Middle frontal gyrus (tissue), 1 donor: ENCODE results near the gene MYL3.

Source experiments
- DNase-seq: peaks from one replicate; pipeline ENCODE4 v3.0.0-alpha.2; 2015; ENCODE audit warnings: low spot score; ENCODE audit errors: extremely low spot score

The MYL3 gene

DNA sequence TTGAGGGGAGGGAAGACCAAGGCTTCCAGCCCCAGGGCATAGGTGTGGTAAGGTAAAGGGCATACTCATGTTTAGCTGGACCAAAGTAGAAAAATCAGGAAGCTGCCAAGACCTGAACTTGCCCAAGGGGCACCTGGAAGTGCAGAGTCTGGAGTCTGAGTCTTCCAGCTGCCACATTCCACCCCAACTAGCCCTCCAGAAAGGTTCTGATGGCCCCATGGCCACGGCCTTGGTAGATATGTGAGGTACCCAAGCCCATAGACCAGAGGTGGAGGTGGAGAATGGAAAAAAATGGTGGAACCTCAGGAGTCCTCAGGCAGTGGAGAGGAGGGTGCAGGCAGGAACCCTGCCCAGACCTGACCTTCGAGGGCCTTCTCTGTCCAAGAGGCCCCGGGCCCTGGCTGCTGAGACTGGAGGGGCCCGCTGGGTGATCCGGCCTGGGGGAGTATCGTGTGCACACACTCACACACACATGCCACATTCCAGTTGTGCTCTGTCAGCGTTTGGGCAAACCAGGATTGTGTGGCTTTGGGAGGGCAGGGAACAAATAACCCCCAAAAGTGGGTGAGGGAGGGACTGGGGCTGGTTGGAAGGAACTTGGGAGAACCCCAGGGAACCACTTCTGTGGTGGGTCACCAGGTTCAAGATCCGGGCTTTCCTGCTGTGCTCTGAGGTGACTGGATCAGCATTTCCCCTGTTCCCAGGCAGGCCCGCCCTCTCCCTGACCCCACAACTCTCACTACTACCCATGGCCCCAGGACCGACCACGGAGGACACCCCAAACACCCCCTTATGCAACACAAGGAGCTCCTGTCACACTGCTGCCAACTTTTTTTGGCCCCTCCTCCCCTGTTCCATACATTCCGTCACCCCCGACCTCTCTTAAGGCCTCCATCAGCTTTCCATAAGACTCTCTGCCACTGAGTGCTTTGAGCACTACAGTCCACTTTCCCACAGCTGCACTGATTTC is 11.6 kb downstream of the MYL3 start:
- no peak for DNase-seq

DNA sequence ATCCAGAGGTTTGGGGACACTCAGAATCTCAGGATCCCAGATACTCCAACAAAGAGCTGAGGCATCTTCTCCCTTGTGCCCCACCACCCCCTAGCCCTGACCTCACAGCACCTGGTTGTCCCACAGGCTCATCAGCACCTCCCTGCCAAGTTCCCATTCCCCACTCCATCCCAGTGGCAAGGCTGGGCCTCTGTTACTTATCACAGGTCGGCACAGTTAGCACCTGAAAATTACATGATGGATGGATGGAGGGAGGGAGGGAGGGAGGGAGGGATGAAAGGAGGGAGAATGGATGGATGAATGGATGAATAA is 12.8 kb downstream of the MYL3 start:
- no peak for DNase-seq

DNA sequence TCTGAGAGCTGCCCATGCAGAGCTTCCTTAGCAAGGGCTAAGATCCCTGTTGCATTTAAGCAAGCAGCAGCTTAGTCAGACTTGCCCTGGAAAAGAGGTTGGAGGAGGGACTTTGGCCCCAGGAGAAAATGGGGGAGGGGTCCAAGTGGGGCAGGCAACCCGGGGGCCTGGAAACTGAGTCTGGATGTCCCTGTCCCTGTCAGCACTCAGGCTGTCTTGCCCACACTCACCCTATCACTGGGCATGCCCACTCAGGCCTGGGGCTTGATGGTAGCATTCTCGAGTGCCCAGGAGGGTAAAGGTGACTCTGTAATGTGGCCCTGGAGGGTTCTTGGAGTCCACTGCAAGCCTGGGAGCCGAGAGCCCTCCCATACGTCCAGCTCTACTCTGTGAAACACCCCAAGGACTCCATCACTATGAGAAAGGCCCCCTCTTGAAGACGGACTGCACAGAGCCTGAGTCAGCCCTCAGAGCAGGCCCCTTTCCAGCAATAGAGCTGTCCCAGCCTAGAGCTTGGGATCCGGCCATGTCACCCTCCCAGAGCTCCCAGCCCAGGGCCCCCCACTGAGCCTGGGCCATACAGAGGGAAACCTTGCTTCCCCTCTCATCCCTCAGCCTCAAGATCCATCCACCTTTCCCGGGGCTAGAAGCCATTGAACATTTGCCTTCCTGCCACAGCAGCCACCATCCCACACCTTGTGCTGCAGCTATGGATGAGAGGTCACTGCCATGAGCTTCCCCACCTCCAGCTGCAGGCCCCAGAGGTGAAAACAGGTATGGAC is 13.4 kb downstream of the MYL3 start:
- DNase-seq = no peak

DNA sequence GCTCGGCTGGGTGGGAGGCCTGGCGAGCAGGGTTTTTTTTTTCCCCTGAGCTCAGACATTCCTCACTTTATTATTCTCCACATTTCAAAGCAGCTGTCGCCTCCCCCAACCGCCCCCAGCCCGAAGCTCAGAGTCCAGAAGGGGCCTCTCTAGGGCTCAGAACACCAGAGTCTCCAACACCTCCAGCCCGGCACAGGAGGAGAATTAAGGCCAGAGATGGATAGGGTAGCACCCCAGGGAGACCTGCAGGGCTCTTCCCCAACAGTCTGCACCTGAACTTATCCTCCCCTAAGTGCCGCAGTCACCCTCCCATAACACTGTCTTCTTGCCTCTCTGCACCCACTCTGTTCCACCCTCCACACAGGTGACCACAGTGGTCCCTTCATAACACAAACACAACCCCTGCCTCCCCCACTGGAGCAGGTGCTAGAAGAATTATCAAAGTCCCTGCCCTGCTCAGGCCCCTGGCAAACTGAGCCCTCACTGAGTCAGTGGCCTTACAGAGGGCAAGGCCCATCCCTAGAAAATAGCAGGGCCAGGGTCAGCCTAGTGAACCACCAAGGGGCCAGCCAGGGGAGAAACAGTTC is 14.1 kb downstream of the MYL3 start:
- no peak for DNase-seq

DNA sequence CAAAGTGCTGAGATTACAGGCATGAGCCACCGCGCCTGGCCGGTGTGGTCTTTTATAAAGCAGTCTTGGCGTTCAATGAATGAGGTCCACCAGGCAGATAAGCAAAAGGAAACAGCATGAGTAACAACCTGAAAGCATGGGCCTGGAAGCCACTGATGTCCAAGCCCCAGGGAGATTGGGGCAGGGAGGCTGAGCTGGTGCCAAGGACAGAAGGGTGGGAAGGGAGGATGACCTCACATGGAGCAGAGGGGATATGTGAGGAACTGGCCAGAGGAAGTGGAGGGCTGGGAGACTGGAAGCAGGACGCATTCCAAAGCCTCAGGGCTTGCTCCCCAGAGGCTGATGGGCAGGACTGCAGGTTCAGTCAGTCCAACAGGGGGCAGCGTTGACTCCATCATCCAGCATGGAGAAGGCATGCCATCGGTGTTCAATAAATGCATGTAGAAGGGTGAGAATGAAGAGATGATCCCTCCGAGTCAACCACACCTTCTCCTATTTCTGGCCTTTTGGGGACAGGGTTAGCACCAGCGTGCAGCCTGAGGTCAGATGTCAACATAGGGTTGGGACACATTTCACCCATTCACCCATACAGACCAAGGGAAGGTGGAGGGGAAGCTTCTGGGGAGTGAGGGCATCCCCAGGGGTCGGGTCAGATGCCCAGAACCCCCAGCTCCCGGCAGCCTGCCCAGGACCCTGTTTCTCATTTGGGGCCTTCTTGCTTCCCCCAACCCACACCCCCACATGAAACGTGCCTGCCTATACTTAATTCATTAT is 14.8 kb downstream of the MYL3 start:
- no peak for DNase-seq

DNA sequence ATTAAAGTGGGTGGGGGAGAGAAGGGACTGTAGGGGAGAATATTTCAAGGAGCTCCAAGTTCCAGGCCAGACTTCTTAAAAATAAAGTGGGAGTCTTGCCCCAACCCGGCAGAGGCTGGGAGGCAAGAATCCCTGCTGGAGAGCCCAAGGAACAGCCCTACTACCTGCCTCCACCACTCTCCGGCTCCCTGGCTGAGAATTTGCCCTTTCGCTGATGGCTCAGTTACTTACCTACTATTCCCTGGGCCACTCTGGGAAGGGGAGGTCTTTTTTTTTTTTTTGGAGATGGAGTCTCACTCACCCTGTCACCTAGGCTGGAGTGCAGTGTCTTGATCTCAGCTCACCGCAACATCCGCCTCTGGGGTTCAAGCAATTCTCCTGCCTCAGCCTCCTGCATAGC is 15.5 kb downstream of the MYL3 start:
- DNase-seq = no peak

DNA sequence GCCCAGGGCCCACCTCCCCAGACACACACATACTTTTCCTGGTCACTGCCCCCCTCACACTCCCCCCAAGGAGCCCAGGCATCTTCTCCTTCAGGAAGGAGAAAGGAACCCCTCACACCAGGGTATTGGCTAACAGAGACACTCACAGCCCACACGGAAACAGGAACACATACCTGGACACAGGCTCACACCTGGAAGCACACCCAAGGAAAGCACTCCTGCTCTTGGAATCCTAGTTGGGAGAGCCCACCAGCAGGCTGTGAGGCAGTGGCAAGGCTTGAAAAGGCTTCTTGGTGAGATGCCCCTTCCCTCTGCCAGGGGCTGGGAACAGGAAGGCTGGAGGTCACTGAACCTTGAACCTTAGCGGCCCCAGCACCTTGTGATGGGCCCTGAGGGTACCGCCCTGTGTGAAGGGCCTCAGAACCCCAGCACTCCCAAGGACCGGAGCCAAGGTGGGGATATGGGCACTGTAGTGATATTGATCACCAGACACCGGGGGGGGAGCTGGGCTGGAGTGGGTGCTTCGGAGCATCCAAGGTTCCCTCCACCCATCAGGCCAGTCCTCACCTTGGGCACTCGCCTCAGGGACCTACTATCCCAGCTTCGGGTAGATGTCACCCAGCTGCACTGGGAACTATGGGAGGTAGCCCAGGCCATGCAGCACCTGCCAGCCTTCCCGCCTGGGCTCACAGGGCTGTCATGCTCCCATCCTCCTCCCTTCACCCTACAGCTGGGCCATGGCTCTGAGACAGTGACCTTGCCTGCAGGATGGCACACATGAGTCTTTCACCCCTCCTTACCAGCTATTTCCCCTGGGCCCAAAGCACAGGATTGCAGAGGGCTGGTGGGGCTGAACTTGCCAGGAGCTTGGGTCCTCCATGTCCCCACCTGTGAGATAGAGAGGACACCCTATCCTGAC is 16.4 kb downstream of the MYL3 start:
- DNase-seq = no peak

DNA sequence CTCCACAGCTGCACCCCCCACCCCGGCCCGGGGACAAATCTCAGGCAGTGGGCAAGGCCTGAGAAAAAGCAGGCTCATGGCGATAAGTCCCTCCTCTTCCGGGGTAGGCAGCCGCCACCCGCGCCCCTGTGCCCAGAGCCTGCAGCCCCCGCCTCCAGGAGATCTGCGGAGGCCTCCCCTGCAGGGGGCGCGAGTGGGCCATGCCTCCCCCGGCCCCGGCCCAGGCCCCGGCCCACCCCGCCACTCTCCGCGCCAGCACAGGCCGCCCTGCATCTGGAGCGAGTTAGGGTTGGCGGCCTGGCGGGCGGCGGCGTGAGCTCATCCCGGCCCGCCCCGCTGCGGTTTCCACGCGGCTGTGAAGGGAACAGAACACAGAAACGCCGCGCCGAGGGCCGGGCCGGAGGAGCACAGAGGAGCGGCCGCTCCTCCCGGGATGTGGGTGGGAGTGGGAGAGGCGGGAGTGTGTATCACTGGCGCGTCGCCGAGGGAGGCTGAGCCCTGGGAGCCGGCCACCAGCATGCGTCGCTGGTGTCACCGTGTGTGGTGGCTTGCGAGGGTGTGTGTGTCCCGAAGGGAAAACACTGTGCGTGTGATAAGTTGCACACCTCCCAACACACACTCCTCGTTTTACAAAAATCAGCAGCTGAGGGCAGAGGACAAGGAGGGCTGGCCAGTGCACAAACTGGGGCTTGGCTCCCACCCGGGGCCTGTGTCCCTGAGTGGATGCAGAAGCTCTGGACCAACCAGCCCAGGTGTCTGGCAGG is 17.2 kb downstream of the MYL3 start:
- DNase-seq = peak; percentile 20

DNA sequence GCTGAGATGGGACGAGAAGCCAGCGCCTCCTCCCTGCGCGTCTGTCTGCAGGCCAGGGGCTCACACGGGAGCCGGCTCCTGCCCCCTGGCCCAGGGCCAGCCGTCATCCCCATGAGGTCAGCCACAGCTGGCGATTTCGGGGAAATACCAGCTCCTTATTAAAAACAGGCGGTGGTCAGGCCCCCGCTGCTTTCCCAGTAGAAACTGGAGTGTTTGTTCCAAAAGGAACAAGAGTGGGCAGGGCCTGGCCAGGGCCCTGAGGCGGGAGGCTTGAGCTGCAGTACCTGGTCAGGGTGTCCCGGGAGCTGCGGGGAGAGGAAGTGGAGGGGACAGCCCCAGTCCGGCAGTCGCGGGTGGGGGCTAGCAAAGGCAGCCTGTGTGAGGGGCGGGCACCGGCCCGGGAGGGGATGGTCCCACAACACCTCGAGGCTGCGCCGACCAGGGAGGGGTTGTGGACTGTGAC is 17.8 kb downstream of the MYL3 start:
- no peak for DNase-seq

DNA sequence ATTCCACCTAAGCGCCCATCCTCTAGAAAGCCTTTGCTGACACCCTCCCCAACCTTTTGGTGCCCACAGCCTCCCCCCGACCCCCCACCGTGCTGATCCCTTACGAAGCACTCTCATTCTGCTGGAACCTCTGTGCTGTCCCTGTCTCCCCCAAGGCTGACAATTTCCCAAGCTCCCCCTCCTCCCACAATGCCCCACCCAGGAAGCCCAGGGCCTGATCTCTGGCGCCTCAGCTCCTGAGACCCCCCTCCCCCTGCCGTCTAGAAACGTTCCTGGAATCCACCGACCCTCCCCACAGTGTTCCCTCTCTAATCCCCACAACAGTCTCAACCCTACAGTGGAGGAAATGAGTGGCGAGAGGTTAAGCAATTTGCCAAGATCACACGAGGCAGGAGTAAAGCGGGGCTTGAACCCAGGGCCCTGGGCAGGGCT is 18.3 kb downstream of the MYL3 start:
- DNase-seq = no peak

DNA sequence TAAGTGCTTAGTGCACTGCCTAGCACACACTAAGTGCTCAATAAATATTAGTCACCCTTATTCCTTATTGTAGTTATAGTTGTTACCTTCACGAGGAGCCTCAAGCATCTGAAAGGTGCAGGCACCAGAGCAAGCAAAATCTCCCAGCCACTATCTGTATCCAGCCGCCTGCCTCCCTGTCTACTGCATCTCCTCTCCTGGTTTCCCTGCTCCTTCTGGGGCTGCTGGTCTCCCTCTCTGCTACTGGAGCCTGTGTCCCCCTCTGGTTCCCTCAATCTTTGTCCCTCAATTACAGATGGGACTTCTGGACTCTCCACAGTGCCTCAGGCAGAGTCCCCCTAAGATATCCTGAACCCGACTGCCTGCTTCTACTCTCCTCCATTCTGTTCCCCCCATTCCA is 18.8 kb downstream of the MYL3 start:
- DNase-seq = no peak

DNA sequence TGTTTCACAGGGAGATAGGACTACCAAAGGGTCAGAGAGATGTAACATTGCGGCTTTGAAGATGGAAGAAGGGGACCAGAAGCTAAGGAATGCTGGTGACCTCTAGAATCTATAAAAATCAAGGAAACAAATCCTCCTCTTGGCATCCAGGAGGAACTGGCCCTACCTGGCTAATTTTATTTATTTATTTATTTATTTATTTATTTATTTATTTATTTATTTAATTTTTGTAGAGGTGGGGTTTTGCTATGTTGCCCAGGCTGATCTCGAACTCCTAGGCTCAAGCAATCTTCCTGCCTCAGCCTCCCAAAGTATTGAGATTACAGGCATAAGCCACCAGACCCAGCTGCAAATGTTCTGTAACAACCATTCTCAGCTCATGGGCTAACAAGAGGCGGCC is 19.7 kb downstream of the MYL3 start:
- DNase-seq = no peak

DNA sequence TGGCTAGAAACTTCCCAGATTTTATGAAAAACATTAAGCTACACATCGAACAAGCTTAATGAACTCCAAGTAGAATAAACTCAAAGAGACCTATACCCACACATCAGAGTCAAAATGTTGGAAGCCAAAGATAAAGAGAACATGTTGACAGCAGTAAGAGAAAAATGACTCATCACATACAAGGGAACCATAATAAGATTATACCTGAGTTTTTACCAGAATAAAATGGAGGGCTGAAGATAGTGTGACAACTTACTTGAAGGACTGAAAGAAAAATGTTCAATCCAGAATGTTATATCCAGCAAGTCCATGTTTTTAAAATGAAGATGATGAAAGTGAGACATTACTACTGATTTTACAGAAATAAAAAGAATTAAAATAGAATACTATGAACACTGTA is 22.8 kb downstream of the MYL3 start:
- DNase-seq = no peak

DNA sequence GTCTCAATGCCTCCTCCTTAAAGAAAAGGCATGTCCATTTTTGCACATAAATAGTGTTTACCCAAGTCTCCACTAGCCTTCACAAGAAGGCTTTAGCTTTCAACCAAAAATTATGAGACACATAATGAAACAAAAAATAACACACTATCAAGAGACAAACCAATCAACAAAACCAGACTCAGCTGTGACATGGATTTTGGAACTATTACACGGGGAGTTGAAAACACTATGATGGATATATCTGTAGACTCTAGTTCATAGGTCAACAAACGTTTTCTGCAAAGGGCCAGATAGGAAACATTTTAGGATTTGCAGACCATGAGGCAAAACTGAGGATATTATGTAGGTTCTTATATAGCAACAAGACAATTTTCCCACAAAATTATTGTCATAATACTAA is 24.9 kb downstream of the MYL3 start:
- DNase-seq = no peak

DNA sequence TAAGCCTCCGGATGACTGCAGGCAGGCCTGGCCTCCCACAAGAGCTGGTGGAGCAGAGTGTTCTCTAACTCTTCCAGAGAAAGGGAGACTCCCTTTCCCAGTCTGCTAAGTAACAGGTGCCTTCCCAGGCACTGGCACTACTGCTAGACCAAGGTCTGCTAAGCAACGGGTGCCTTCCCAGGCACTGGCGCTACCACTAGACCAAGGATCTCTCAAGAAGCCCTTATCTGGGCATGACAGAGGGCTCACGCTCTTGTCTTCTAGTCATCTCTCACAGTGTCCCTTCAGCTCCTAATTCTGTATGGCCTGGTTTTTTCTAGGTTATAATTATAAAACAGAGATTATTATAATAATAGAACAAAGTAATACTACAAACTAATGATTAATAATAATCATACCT is 27.8 kb downstream of the MYL3 start:
- DNase-seq = no peak

DNA sequence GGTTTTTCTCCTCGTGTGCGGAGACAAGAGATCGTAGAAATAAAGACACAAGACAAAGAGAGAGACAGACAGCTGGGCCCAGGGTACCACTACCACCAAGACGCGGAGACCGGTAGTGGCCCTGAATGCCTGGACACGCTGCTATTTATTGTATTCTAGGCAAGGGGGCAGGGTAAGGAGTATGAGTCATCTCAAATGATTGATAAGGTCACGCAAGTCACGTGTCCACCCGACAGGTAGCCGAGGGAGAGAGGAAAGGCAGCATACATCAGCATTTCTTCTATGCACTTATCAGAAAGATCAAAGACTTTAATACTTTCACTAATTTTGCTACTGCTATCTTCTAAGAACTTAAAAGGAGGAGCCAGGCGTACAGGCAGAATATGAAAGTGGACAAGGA is 28.2 kb downstream of the MYL3 start:
- DNase-seq = no peak

DNA sequence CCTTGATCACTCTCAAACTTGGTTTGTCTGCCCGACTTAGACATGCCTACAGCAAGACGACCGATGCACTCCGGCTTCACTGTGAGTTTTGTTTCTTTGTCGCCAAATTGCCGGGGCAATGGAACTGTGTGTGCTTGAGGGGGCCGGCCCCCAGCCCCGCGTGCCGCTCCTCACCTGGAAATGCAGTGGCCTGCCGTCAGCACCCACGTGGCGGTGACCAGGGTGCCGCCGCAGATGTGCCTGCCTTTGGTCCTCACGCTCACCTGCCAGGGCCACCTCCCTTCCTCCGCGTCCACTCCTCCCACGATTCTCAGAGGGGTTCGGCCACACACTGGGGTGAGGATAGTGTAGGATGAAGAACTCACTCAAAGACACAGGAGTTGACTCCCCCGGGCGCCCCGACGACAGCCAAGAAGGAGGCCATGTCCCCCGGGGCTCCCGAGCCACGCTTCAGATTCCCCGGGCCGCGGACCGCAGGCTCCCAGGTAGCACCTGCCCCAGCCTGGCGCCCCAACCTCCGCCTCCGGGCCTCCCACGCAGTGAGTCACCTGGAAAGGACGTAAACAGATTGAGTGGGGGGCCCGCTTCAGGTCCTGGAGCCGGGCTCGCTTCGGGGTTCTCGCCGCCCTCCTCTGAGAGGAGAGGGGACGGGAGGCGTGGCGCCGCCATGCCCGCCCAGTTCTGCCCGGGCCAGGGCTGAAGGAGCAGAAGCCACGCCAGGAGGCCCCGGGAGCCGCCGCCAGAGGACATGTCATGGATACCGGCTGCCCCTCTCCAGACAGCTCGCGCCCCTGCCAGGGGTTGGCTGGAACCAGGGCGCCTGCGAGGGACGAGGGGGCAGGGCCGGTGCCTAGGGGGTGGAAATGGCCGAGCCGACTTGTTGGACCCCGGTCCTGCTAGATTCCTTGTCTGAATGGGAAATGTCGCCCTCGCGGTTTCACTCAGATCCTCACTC is 29.6 kb downstream of the MYL3 start:
- DNase-seq = no peak

DNA sequence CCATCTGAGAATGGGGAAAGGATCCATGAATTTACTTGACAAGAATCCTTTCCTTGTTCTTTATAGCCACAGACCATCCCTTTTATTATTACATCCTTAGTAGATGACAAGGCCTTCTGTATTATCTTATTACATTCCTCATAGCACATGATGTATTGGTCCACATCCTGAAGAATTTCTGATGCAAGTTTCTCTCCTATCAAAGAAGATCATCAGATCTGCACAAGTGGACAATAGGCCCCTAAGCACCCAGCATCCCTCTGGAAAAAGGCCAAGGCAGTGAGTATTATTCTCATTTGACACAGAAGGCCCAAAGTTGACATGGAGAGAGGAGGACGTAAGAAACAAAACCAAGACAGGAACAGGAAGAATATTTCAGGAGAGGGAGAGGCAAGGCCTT is 31.4 kb downstream of the MYL3 start:
- no peak for DNase-seq
